LNCaP clone FGC (cell line): Measurements from ENCODE around the gene DUSP7.
"Not testable (repeated sequence)": the region's sequence is repeated elsewhere in the genome, so short reads cannot be mapped to it uniquely, and the experiment has no call there.

Experiments used
- DNase-seq: peaks from one replicate; pipeline ENCODE4 v3.0.0-alpha.2; 2011; ENCODE audit warnings: low read depth
- H3K4me3 ChIP-seq: 2 replicates; pipeline ENCODE4 v1.5.1; 2011; ENCODE audit warnings: mild to moderate bottlenecking, low read depth, low read length, control low read depth
- CTCF ChIP-seq: IDR thresholded peaks from 2 replicates; pipeline ENCODE4 v1.5.1; 2012; ENCODE audit warnings: mild to moderate bottlenecking; ENCODE audit not compliant: control insufficient read depth, insufficient read depth; ENCODE audit errors: extremely low read depth

The DUSP7 gene

GRCh38 chr3:52034212-52034611 lies 22.2 kb downstream of the DUSP7 start:
- TF ChIP-seq CTCF: no peak
- DNase-seq: no peak

DNA sequence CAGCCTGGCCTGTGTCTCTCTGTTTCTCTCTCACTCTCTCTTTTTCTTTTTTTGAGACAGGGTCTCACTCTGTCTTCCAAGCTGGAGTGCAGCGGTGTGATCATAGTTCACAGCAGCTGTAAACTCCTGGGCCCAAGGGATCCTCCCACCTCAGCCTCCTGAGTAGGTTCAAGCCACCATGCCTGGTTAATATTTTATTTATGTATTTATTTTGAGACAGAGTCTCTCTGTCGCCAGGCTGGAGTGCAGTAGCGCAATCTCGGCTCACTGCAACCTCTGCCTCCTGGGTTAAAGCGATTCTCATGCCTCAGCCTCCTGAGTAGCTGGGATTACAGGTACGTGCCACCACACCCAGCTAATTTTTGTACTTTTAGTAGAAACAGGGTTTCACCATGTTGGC lies 22.6 kb downstream of the DUSP7 start:
- H3K4me3 ChIP-seq, DNase-seq: not testable (repeated sequence)

More at GRCh38 chr3:52034212-52034611, 22.2 kb downstream of the DUSP7 start:
- H3K4me3 ChIP-seq: no peak overlapping the region

DNA sequence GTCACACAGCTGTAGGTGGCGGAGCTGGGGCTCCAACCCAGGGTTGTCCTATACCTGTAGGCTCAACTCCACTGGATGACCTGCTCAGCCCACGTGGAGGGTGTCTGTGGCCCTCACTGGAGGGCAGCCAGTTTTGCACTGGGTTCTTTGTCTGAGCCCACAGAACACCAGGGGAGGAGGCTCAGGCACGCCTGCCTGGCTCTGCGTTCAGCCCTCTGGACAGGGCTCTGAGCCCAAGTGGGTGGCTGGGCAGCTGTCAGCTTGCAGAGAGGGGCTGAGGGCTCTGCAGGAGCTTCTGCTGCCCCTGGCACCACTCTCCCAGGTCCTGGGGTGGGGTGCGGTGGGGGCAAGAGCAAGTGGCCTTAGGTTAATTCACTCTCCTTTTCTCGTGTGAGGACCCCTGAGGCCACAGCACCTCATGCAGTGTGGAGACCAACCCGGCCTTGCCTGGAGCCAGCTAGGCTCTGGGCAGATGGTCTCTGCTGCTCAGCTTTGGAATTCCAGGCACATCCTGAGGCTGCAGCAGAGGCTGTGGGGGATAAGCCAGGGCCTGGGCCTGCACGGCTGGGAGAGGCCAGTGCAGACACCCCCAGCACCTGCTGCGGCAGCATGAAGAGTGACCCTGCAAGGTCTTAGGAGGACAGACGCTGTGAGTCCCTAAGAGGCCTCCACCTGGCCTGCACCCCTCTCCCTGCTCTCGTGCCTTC lies 23.5 kb downstream of the DUSP7 start:
- no peak for DNase-seq
- H3K4me3 ChIP-seq: no peak overlapping the region
- no peak for TF ChIP-seq CTCF

- DNase-seq: no peak
- TF ChIP-seq CTCF: no peak
- H3K4me3 ChIP-seq: no peak overlapping the region
These were observed 24.5 kb downstream of the DUSP7 start for GRCh38 chr3:52031896-52032295.

GRCh38 chr3:52030714-52031310 lies 25.6 kb downstream of the DUSP7 start:
- no peak for DNase-seq
- no peak overlapping the region for H3K4me3 ChIP-seq
- TF ChIP-seq CTCF: no peak

DNA sequence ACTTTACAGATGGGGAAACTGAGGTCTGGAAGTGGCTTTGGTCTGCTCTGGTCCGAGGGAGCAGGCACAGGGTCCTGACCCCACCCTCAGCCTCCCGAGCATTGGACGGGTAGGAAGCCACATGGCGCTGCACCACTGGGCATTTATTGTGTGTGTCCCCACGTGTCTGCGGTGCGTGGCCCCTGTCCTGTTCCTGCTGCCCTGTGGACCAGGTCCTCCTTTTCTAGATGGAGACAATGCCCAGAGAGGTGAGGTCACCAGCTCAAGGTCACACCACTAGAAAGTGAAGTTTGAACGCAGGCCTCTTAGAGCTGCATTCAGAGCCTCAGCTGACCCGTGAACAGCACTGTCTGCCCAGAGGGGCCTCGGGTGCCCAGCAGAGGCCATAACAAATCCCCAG lies 26.8 kb downstream of the DUSP7 start:
- TF ChIP-seq CTCF: no peak
- H3K4me3 ChIP-seq: no peak overlapping the region
- DNase-seq: no peak

DNA sequence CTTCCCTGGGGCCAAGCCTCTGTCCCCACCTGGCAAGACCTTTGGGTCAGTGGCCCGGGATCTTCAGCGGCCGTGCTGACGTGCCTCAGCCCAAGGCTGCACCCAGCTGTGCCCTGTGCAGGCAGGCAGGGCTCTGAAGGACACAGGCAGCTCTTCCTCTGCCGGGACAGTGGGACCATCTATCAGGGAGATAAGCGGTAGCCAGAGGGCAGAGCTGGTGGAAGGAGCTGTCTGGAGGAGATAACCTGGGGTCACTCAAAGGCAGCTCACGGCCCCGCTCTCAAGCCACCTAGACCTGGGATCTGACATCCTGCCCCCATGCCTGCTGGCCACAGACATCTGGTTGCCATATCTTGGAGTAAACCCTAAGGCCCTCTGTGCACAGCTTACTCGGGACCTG lies 27.3 kb downstream of the DUSP7 start:
- no peak for TF ChIP-seq CTCF
- no peak overlapping the region for H3K4me3 ChIP-seq
- DNase-seq: no peak
